H1 (cell line): ENCODE results near the gene CACNA2D4. TPM values are rescaled to one million over a fixed set of nuclear protein-coding genes. Genes with fewer than 3 reads are reported as not detected.

Source experiments
- CTCF ChIA-PET: fragments of 300-600 bp; sonication (Branson Sonifier 250); formaldehyde crosslinking; loops from one replicate; lab custom pipeline; 2021; ENCODE audit not compliant: partially characterized antibody; lab: Charles Lee
- POLR2A ChIA-PET: fragments of 300-600 bp; sonication (Branson Sonifier 250); formaldehyde crosslinking; loops from one replicate; lab custom pipeline; 2021; ENCODE audit warnings: inconsistent platforms; ENCODE audit not compliant: partially characterized antibody; lab: Charles Lee
- DNase-seq, 2 experiments: peaks; one replicate each; pipeline versions ENCODE4 v3.0.0 to v3.0.0-alpha.2; 2010 to 2022; ENCODE audit warnings: low spot score in 2 of 2, low read depth in 1 of 2, mixed read lengths in 1 of 2
- FAIRE-seq: peaks from 2 replicates; lab custom pipeline; 2011; peaks lifted over from hg19 to GRCh38; lab: Jason Lieb, UNC
- H2AFZ ChIP-seq: 2 replicates; pipeline ENCODE4 v1.8.1; 2012; ENCODE audit warnings: low read length, inconsistent platforms
- H2AK5ac ChIP-seq: 2 replicates; pipeline ENCODE4 v1.6.1; 2013; ENCODE audit warnings: low read depth, low read length
- H2BK120ac ChIP-seq: replicated peaks from 2 replicates; pipeline ENCODE3; 2013; ENCODE audit warnings: low read depth, low read length, inconsistent platforms
- H2BK12ac ChIP-seq: 2 replicates; pipeline ENCODE4 v1.6.1; 2013; ENCODE audit warnings: low read depth, low read length
- H2BK15ac ChIP-seq: 2 replicates; pipeline ENCODE4 v1.6.1; 2013; ENCODE audit warnings: low read length
- H2BK20ac ChIP-seq: 2 replicates; pipeline ENCODE4 v1.6.1; 2013; ENCODE audit warnings: low read length
- H2BK5ac ChIP-seq: 2 replicates; pipeline ENCODE4 v1.6.1; 2013; ENCODE audit warnings: low read depth, low read length
- H3K14ac ChIP-seq: 2 replicates; pipeline ENCODE4 v1.6.1; 2013; ENCODE audit warnings: inconsistent platforms; ENCODE audit not compliant: insufficient read length
- H3K18ac ChIP-seq: 2 replicates; pipeline ENCODE4 v1.6.1; 2013; ENCODE audit warnings: low read length; ENCODE audit errors: extremely low read depth
- H3K23ac ChIP-seq: 2 replicates; pipeline ENCODE4 v1.6.1; 2013; ENCODE audit warnings: inconsistent platforms; ENCODE audit not compliant: insufficient read length
- H3K23me2 ChIP-seq: 2 replicates; pipeline ENCODE4 v1.6.1; 2013; ENCODE audit warnings: low read depth, low read length
- H3K27ac ChIP-seq: 2 replicates; pipeline ENCODE4 v1.6.1; 2011; ENCODE audit warnings: low read depth, low read length, inconsistent platforms
- H3K27me3 ChIP-seq, 4 experiments: replicated peaks in 1 of 4; 1 replicate in 1 of 4; 2 replicates in 3 of 4; pipeline versions ENCODE4 v1.6.1 to v1.8.1; 2011 to 2013; ENCODE audit warnings: low read length in 3 of 4, mild to moderate bottlenecking in 3 of 4, inconsistent platforms in 2 of 4, mixed read lengths in 2 of 4, moderate library complexity in 1 of 4; ENCODE audit not compliant: control insufficient read depth in 3 of 4, insufficient read depth in 3 of 4; ENCODE audit errors: extremely low read depth in 1 of 4
- H3K36me3 ChIP-seq, 4 experiments: 2 replicates each; pipeline versions ENCODE4 v1.6.1 to v1.8.1; 2011 to 2013; ENCODE audit warnings: mild to moderate bottlenecking in 4 of 4, low read length in 3 of 4, moderate library complexity in 2 of 4, control low read depth in 1 of 4, inconsistent platforms in 1 of 4; ENCODE audit not compliant: insufficient read depth in 4 of 4, control insufficient read depth in 2 of 4
- H3K4ac ChIP-seq: replicated peaks from 2 replicates; pipeline ENCODE3; 2013; ENCODE audit warnings: low read length, low read depth, mixed read lengths, inconsistent platforms; ENCODE audit not compliant: insufficient read length
- H3K4me1 ChIP-seq, 4 experiments: replicated peaks in 1 of 4; 1 replicate in 1 of 4; 2 replicates in 3 of 4; pipeline versions ENCODE4 v1.6.1 to v1.8.1; 2011 to 2013; ENCODE audit warnings: low read length in 3 of 4, inconsistent platforms in 2 of 4, mixed read lengths in 1 of 4; ENCODE audit not compliant: insufficient read depth in 4 of 4, control insufficient read depth in 3 of 4
- H3K4me2 ChIP-seq, 2 experiments: 2 replicates each; pipeline versions ENCODE4 v1.6.1 to v1.8.1; 2011 to 2013; ENCODE audit warnings: low read depth in 2 of 2, low read length in 2 of 2, control low read depth in 1 of 2, inconsistent platforms in 1 of 2, mild to moderate bottlenecking in 1 of 2; ENCODE audit not compliant: insufficient read depth in 1 of 2
- H3K4me3 ChIP-seq, 4 experiments: fragments of 200-600, 300-600 bp in 1 of 4; sonication (generic), shearing (Covaris generic), sonication (Bioruptor Twin) in 1 of 4; 2 replicates each; pipeline versions ENCODE4 v1.5.1 to v1.8.1; 2011 to 2016; ENCODE audit warnings: low read length in 4 of 4, low read depth in 3 of 4, control low read depth in 2 of 4, inconsistent platforms in 2 of 4, mild to moderate bottlenecking in 2 of 4, mixed read lengths in 1 of 4, moderate library complexity in 1 of 4; ENCODE audit not compliant: insufficient read depth in 2 of 4; ENCODE audit errors: extremely low read depth in 1 of 4
- H3K56ac ChIP-seq: replicated peaks from 2 replicates; pipeline ENCODE3; 2013; ENCODE audit warnings: low read depth, mild to moderate bottlenecking, mixed read lengths, low read length, inconsistent platforms; ENCODE audit not compliant: insufficient read length
- H3K79me1 ChIP-seq: 2 replicates; pipeline ENCODE4 v1.6.1; 2013; ENCODE audit warnings: low read depth, low read length, control low read depth
- H3K79me2 ChIP-seq, 2 experiments: 2 replicates each; pipeline versions ENCODE4 v1.6.1 to v1.8.1; 2012 to 2013; ENCODE audit warnings: low read length in 2 of 2, mild to moderate bottlenecking in 2 of 2, inconsistent platforms in 1 of 2; ENCODE audit not compliant: insufficient read depth in 2 of 2, control insufficient read depth in 1 of 2
- H3K9ac ChIP-seq, 4 experiments: replicated peaks in 1 of 4; 1 replicate in 1 of 4; 2 replicates in 3 of 4; pipeline versions ENCODE4 v1.6.1 to v1.8.1; 2011 to 2013; ENCODE audit warnings: low read depth in 3 of 4, low read length in 3 of 4, control low read depth in 2 of 4, mild to moderate bottlenecking in 2 of 4, moderate library complexity in 2 of 4, inconsistent platforms in 1 of 4; ENCODE audit errors: extremely low read depth in 1 of 4
- H3K9me3 ChIP-seq, 2 experiments: 2 replicates each; pipeline versions ENCODE4 v1.6.1 to v1.8.1; 2012 to 2013; ENCODE audit warnings: mild to moderate bottlenecking in 2 of 2, moderate library complexity in 2 of 2, control low read depth in 1 of 2, inconsistent platforms in 1 of 2, low read depth in 1 of 2, low read length in 1 of 2, mixed read lengths in 1 of 2; ENCODE audit not compliant: insufficient read depth in 2 of 2
- H4K20me1 ChIP-seq, 2 experiments: replicated peaks in 1 of 2; 2 replicates each; pipeline versions ENCODE3 to v1.8.1; 2011 to 2013; ENCODE audit warnings: inconsistent platforms in 2 of 2, low read length in 2 of 2, mild to moderate bottlenecking in 1 of 2; ENCODE audit not compliant: insufficient read depth in 2 of 2, control insufficient read depth in 1 of 2
- H4K5ac ChIP-seq: 2 replicates; pipeline ENCODE4 v1.6.1; 2013; ENCODE audit warnings: low read length, low read depth, mixed read lengths, inconsistent platforms; ENCODE audit not compliant: insufficient read length
- H4K8ac ChIP-seq: 2 replicates; pipeline ENCODE4 v1.8.0; 2013; ENCODE audit warnings: mild to moderate bottlenecking, moderate library complexity, low read length, inconsistent platforms; ENCODE audit not compliant: insufficient read depth; ENCODE audit errors: extremely low read depth
- H4K91ac ChIP-seq: replicated peaks from 2 replicates; pipeline ENCODE3; 2013; ENCODE audit warnings: low read length, mixed read lengths, inconsistent platforms; ENCODE audit not compliant: insufficient read length
- EGR1 ChIP-seq: IDR thresholded peaks from 2 replicates; pipeline ENCODE4 v1.6.1; 2011; ENCODE audit warnings: low read depth, low read length, borderline replicate concordance
- GTF2F1 ChIP-seq: IDR thresholded peaks from 2 replicates; pipeline ENCODE4 v1.6.1; 2012; ENCODE audit warnings: low read depth, low read length, improper control_type of control experiment, borderline replicate concordance
- JUN ChIP-seq: IDR thresholded peaks from 2 replicates; pipeline ENCODE4 v1.6.1; 2011; ENCODE audit warnings: low read depth, mild to moderate bottlenecking, improper control_type of control experiment, low read length
- JUND ChIP-seq: IDR thresholded peaks from 2 replicates; pipeline ENCODE4 v1.6.1; 2011; ENCODE audit warnings: mild to moderate bottlenecking, improper control_type of control experiment, low read length
- RFX5 ChIP-seq: IDR thresholded peaks from 2 replicates; pipeline ENCODE4 v1.6.1; 2011; ENCODE audit warnings: low read depth, low read length, improper control_type of control experiment, borderline replicate concordance
- SIRT6 ChIP-seq: IDR thresholded peaks from one replicate; pipeline ENCODE4 v1.7.1; 2012; ENCODE audit warnings: low read length, inconsistent platforms
- SIX5 ChIP-seq: IDR thresholded peaks from 2 replicates; pipeline ENCODE4 v1.6.1; 2011; ENCODE audit warnings: mild to moderate bottlenecking, low read depth, low read length
- SP2 ChIP-seq: IDR thresholded peaks from 2 replicates; pipeline ENCODE4 v1.6.1; 2012; ENCODE audit warnings: mild to moderate bottlenecking, low read length, inconsistent platforms
- TAF7 ChIP-seq: optimal IDR thresholded peaks from 2 replicates; pipeline ENCODE3; 2011; ENCODE audit warnings: low read depth, mild to moderate bottlenecking, inconsistent platforms, low read length, moderate library complexity, borderline replicate concordance
- TBP ChIP-seq: IDR thresholded peaks from 2 replicates; pipeline ENCODE4 v1.6.1; 2011; ENCODE audit warnings: low read depth, low read length, improper control_type of control experiment
- TEAD4 ChIP-seq: IDR thresholded peaks from 2 replicates; pipeline ENCODE4 v1.6.1; 2012; ENCODE audit warnings: low read depth, low read length, inconsistent platforms, mixed read lengths
- WGBS, 2 experiments: shearing (Covaris generic) in 1 of 2; methylation state at CpG; one replicate each; pipeline versions ENCODE4 v1.1.6 to v1.1.7; 2013 to 2015; ENCODE audit warnings: low lambda C conversion rate in 2 of 2, mixed read lengths in 2 of 2, inconsistent platforms in 1 of 2, low coverage in 1 of 2, missing lambda C conversion rate in 1 of 2; ENCODE audit not compliant: insufficient replicate concordance in 2 of 2, insufficient coverage in 1 of 2, insufficient read length in 1 of 2; ENCODE audit errors: extremely low coverage in 1 of 2, missing lambda C conversion rate in 1 of 2; 5-methylcytosine and 5-hydroxymethylcytosine counted together
- polyA plus RNA-seq, 7 experiments: library from polyadenylated mRNA; depleted of rRNA in 3 of 7; stranded (reverse) in 5 of 7; unstranded in 2 of 7; fragments of >200 nt in 5 of 7; fragments of 200-250 nt in 2 of 7; gene quantifications; 1 replicate in 5 of 7; 2 replicates in 1 of 7; 4 replicates in 1 of 7; pipeline versions ENCODE4 v1.2.1 to v1.2.3, GENCODE V29; 2011 to 2013; ENCODE audit warnings: missing spikeins in 2 of 7, mixed read lengths in 2 of 7
- total RNA-seq: library from RNA; stranded (reverse); fragmentation: NEBNext Ultra II Directional; extraction: Animal tissue kit (Norgen Biotek cat#: 25700); gene quantifications from 2 replicates; pipeline ENCODE4 v1.2.1, GENCODE V29; 2021
- TF ChIP-seq, protein P1 (sequence below): IDR thresholded peaks from 2 replicates; pipeline ENCODE4 v1.6.1; 2012; ENCODE audit warnings: low read length, inconsistent platforms
- TF ChIP-seq, protein P2 (sequence below): IDR thresholded peaks from 2 replicates; pipeline ENCODE4 v1.6.1; 2012; ENCODE audit warnings: inconsistent platforms

The CACNA2D4 gene
- total and polyA plus RNA-seq, 2 of the 8 experiments (the other 6 are each of a cell fraction or from before 2014, with no cell fraction given) = 0.44 to 0.88 TPM

DNA sequence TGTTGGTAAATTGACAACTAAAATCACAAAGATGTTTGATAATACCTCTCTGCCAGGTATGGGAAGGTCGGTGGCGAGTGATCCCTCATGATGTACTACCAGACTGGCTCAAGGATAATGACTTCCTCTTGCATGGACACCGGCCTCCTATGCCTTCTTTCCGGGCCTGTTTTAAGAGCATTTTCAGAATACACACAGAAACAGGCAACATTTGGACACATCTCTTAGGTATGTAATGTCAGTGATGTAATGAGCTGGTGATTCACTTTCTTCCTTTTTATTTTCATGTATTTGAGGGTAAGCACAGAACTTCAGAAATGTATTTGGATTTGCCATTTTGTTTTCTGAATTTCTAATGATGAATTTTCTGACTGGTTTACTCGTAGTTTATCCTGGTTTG, 140.7 kb downstream of the CACNA2D4 start:
- H3K36me3 ChIP-seq = peaks cover 0 to 5% (median 4%) of the 10 kb centered on the region in 4 experiments; a peak in 5 of 8 replicates
- no peaks in the 10 kb centered on the region for H3K27me3 ChIP-seq
- peaks cover 0 to 5% (median 3%) of the 10 kb centered on the region in 4 experiments; a peak in 2 of 7 replicates for H3K4me1 ChIP-seq
- H4K91ac ChIP-seq = no peak overlapping the region
- no peak overlapping the region for H2BK12ac ChIP-seq
- FAIRE-seq = no peak
- no peaks in the 10 kb centered on the region for H3K9me3 ChIP-seq
- H3K23ac ChIP-seq = no peak overlapping the region
- H4K5ac ChIP-seq = no peak overlapping the region
- no peak overlapping the region for H3K56ac ChIP-seq
- no peak overlapping the region for H2BK15ac ChIP-seq
- H3K79me1 ChIP-seq = peaks cover 2% of the 10 kb centered on the region; the same call in 1 of the 2 replicates
- H3K23me2 ChIP-seq = no peaks in the 10 kb centered on the region
- H3K4me2 ChIP-seq = no peak overlapping the region
- H3K4ac ChIP-seq = no peak overlapping the region
- H2AK5ac ChIP-seq = no peak overlapping the region
- no peak overlapping the region for H3K14ac ChIP-seq
- H2BK20ac ChIP-seq = no peak overlapping the region
- H4K8ac ChIP-seq = no peak overlapping the region
- CTCF ChIA-PET = interaction anchor here (0.6 kb wide), 1 partner anchor 63 kb away, joined by 3 read pairs; no protein-coding TSS in a partner anchor
- H2BK120ac ChIP-seq = no peak overlapping the region
- no peak overlapping the region for H2AFZ ChIP-seq
- WGBS, 2 experiments = 95% methylated on average over 5 of the region's 5 CpGs; no CpG with 5 or more reads in 1 of the 2 experiments
- 0 out of 4 replicates have a peak, but pooled peaks cover 0 to 10% of the 10 kb centered on the region in 2 experiments for H3K79me2 ChIP-seq
- H3K4me3 ChIP-seq = no peak overlapping the region
- H2BK5ac ChIP-seq = no peak overlapping the region
- H3K18ac ChIP-seq = no peak overlapping the region
- H3K27ac ChIP-seq = no peak overlapping the region
- no peak overlapping the region for H3K9ac ChIP-seq
- DNase-seq = no peak
- POLR2A ChIA-PET = no interaction called here
- H4K20me1 ChIP-seq = peaks cover 7 to 8% of the 10 kb centered on the region in 2 experiments
- TF ChIP-seq GTF2F1 = no peak
- no peak for TF ChIP-seq JUN
- no peak for TF ChIP-seq TEAD4
- no peak for TF ChIP-seq EGR1
- no peak for TF ChIP-seq JUND
- TF ChIP-seq SP2 = no peak
- TF ChIP-seq, protein P1, sequence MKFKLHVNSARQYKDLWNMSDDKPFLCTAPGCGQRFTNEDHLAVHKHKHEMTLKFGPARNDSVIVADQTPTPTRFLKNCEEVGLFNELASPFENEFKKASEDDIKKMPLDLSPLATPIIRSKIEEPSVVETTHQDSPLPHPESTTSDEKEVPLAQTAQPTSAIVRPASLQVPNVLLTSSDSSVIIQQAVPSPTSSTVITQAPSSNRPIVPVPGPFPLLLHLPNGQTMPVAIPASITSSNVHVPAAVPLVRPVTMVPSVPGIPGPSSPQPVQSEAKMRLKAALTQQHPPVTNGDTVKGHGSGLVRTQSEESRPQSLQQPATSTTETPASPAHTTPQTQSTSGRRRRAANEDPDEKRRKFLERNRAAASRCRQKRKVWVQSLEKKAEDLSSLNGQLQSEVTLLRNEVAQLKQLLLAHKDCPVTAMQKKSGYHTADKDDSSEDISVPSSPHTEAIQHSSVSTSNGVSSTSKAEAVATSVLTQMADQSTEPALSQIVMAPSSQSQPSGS = no peak
- no peak for TF ChIP-seq SIRT6
- no peak for TF ChIP-seq RFX5
- TF ChIP-seq, protein P2, sequence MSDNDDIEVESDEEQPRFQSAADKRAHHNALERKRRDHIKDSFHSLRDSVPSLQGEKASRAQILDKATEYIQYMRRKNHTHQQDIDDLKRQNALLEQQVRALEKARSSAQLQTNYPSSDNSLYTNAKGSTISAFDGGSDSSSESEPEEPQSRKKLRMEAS = no peak
- TF ChIP-seq TAF7 = no peak
- TF ChIP-seq TBP = no peak
- no peak for TF ChIP-seq SIX5
